DND-41 (cell line): Measurements from ENCODE around the gene PDS5B.
A peak's percentile ranks its signal among the peaks of the same experiment; 100 is the strongest.

Experiments used
- EZH2 ChIP-seq: IDR thresholded peaks from 3 replicates; pipeline ENCODE4 v1.6.1; 2012; ENCODE audit warnings: borderline replicate concordance, low read depth, mild to moderate bottlenecking, moderate library complexity, low read length, inconsistent platforms; ENCODE audit not compliant: severe bottlenecking
- TF ChIP-seq, protein P1 (sequence below): IDR thresholded peaks from 2 replicates; pipeline ENCODE4 v1.5.1; 2012; ENCODE audit warnings: borderline replicate concordance, low read length, moderate library complexity, mild to moderate bottlenecking; ENCODE audit not compliant: poor library complexity, severe bottlenecking; ENCODE audit errors: extremely low read depth

DNA sequence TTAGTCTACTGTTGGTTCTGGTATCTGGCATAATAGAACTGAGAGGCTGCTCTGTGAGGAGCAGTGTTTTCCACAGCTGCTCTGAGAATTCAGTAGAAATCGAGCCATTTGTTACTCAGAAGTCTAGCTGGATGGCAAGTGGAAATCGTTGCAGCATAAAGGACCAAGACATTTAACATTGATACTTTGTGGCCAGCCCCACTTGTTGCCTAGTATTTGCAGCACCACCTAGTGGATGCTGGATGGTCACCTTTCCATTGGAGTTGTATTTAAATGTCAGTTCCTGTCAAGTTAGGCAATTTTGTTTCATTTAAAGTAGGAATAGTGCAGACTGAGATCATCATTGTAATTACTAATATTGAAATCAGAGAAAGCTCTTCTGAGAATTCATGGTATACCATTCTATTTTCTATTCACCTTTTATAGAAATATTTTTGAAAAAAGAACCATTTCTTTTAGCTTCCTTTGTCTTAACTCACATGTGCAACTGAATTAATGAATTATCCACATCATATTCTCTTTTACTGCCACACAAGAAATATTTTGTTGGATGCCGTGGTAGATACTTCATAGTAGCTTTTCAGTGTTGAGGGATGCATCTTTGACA is 64.6 kb downstream of the PDS5B start:
- TF ChIP-seq, protein P1, sequence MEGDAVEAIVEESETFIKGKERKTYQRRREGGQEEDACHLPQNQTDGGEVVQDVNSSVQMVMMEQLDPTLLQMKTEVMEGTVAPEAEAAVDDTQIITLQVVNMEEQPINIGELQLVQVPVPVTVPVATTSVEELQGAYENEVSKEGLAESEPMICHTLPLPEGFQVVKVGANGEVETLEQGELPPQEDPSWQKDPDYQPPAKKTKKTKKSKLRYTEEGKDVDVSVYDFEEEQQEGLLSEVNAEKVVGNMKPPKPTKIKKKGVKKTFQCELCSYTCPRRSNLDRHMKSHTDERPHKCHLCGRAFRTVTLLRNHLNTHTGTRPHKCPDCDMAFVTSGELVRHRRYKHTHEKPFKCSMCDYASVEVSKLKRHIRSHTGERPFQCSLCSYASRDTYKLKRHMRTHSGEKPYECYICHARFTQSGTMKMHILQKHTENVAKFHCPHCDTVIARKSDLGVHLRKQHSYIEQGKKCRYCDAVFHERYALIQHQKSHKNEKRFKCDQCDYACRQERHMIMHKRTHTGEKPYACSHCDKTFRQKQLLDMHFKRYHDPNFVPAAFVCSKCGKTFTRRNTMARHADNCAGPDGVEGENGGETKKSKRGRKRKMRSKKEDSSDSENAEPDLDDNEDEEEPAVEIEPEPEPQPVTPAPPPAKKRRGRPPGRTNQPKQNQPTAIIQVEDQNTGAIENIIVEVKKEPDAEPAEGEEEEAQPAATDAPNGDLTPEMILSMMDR: peak; percentile 77
- no peak for TF ChIP-seq EZH2
